Measurements from ENCODE around the gene WDPCP. TPM values are rescaled to one million over a fixed set of nuclear protein-coding genes. Genes with fewer than 3 reads are reported as not detected.

The WDPCP gene
- total and polyA plus RNA-seq, 2 donors (not counting 1 experiment from before 2014, with no cell fraction given): 5.6 to 22.8 TPM

DNA sequence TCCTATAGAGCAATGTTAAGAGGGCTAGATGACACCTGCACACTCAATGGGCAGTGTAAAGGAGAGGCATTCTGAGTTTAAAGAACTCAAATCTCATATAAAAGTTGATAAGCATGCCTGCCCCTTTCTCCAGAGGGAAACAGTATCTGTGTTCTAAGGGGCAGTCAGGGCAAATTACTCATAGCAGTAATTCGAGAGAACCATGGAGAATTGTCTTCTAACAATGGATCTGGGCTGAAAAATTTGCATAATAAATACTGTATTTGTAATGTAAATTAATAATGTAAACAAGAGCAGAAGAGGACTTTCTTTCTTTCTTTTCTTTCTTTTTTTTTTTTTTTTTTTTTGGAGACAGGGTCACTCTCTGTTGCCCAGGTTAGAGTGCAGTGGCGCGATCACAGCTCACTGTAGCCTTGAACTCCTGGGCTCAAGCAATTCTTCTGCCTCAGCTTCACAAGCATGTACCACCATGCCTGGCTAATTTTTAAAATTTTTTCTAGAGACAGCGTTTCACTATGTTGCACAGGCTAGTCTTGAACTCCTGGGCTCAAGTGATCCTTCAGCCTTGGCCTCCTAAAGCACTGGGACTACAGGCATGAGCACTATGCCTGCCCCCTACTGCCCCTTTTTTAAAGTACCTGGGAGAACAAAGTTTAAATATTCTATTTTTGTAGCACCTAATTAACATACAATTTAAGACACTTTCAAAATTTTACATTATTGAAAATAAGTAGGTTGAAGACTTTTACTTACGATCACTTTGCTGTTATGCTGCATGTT, 467.0 kb downstream of the WDPCP start:
- H3K27me3 Mint-ChIP-seq: no peaks in the 10 kb centered on the region
- H3K4me1 Mint-ChIP-seq: peaks cover 16% of the 10 kb centered on the region
- no peak overlapping the region for H3K4me3 Mint-ChIP-seq
- Histone ChIP-seq H3K27me3 (replicated peaks in 1 of 4; ENCODE audit: control extremely low read depth in 1 of 4, control insufficient read depth in 3 of 4, insufficient read depth in 4 of 4, low read length in 3 of 4) (no peaks in the 10 kb centered on the region), H3K79me2 (ENCODE audit: control insufficient read depth, insufficient read depth, low read length) (no peaks in the 10 kb centered on the region), H3K4me3 (ENCODE audit: control extremely low read depth in 1 of 5, extremely low read depth in 1 of 5, insufficient read depth in 1 of 5, low read depth in 2 of 5, low read length in 4 of 5) (no peak overlapping the region), H3K27ac (ENCODE audit: low read length in 2 of 2) (no peak overlapping the region), H3K4me1 (ENCODE audit: control insufficient read depth in 2 of 2, insufficient read depth in 2 of 2, low read length in 2 of 2) (peaks cover 13 to 21% of the 10 kb centered on the region in 2 donors), H3K4me2 (replicated peaks; ENCODE audit: low read depth, low read length, poor library complexity, severe bottlenecking) (no peak overlapping the region), H3K9ac (ENCODE audit: low read length) (no peak overlapping the region), H4K20me1 (ENCODE audit: control insufficient read depth, insufficient read depth, low read length, poor library complexity, severe bottlenecking) (no peaks in the 10 kb centered on the region), H3K9me3 (ENCODE audit: control extremely low read depth in 1 of 3, control insufficient read depth in 2 of 3, insufficient read depth in 1 of 3, low read length in 2 of 3) (peaks cover 0 to 5% (median 0%) of the 10 kb centered on the region in 3 donors), H3K36me3 (replicated peaks in 1 of 2; ENCODE audit: control extremely low read depth in 1 of 2, control insufficient read depth in 1 of 2, extremely low read depth in 1 of 2, insufficient read depth in 2 of 2, low read length in 1 of 2) (no peaks in the 10 kb centered on the region), H2AFZ (ENCODE audit: insufficient read depth, low read depth, low read length, poor library complexity, severe bottlenecking) (no peak overlapping the region)
- 100% methylated on average over 3 of the region's 5 CpGs for WGBS (ENCODE audit: insufficient coverage)
- ChIA-PET CTCF (no interaction called here), POLR2A (no interaction called here)
- no peak for TF ChIP-seq EZH2 (IDR thresholded peaks at IDR 0.05; ENCODE audit: borderline replicate concordance, insufficient read depth, low read depth, low read length, poor library complexity, severe bottlenecking)
- TF ChIP-seq, protein P1, sequence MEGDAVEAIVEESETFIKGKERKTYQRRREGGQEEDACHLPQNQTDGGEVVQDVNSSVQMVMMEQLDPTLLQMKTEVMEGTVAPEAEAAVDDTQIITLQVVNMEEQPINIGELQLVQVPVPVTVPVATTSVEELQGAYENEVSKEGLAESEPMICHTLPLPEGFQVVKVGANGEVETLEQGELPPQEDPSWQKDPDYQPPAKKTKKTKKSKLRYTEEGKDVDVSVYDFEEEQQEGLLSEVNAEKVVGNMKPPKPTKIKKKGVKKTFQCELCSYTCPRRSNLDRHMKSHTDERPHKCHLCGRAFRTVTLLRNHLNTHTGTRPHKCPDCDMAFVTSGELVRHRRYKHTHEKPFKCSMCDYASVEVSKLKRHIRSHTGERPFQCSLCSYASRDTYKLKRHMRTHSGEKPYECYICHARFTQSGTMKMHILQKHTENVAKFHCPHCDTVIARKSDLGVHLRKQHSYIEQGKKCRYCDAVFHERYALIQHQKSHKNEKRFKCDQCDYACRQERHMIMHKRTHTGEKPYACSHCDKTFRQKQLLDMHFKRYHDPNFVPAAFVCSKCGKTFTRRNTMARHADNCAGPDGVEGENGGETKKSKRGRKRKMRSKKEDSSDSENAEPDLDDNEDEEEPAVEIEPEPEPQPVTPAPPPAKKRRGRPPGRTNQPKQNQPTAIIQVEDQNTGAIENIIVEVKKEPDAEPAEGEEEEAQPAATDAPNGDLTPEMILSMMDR (IDR thresholded peaks at IDR 0.05): no peak
- intact Hi-C loops (cut with micrococcal nuclease): no loop called here
- ATAC-seq (ENCODE audit: low read depth) (no peak), DNase-seq (no peak)
- peaks cover 4% of the 10 kb centered on the region for H3K9me3 Mint-ChIP-seq (ENCODE audit: insufficient read depth)
- H3K27ac Mint-ChIP-seq: no peak overlapping the region

DNA sequence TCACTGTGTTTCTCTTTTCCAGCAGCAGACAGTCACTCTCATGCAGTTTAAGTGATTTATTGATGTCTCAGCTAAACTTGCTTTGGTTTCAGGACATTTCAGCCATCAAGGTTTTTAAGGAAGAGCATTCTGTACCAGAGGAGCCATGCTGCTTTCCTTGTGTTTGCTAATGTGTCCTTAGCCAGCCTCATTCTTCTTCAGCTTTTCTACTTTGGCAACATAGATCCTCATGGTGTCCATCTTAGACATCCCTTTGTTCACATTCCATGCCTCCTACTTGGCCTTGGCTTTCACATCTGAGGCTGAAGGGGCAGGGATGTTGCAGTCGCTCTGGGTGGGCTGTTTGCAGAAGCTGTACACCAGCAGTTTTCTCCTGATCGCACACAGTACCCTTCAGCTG, 469.5 kb downstream of the WDPCP start:
- no peak for ATAC-seq (ENCODE audit: low read depth)
- TF ChIP-seq, protein P1 (IDR thresholded peaks at IDR 0.05): no peak
- TF ChIP-seq EZH2 (IDR thresholded peaks at IDR 0.05; ENCODE audit: borderline replicate concordance, insufficient read depth, low read depth, low read length, poor library complexity, severe bottlenecking): no peak
- no peak overlapping the region for H3K27ac Mint-ChIP-seq

More for the DNA sequence above, 469.5 kb downstream of the WDPCP start:
- Histone ChIP-seq H3K9ac (ENCODE audit: low read length) (no peak overlapping the region), H3K27ac (ENCODE audit: low read length in 2 of 2) (no peak overlapping the region), H4K20me1 (ENCODE audit: control insufficient read depth, insufficient read depth, low read length, poor library complexity, severe bottlenecking) (no peaks in the 10 kb centered on the region), H3K4me3 (ENCODE audit: control extremely low read depth in 1 of 5, extremely low read depth in 1 of 5, insufficient read depth in 1 of 5, low read depth in 2 of 5, low read length in 4 of 5) (no peak overlapping the region), H3K4me2 (replicated peaks; ENCODE audit: low read depth, low read length, poor library complexity, severe bottlenecking) (no peak overlapping the region), H3K79me2 (ENCODE audit: control insufficient read depth, insufficient read depth, low read length) (no peaks in the 10 kb centered on the region), H3K36me3 (replicated peaks in 1 of 2; ENCODE audit: control extremely low read depth in 1 of 2, control insufficient read depth in 1 of 2, extremely low read depth in 1 of 2, insufficient read depth in 2 of 2, low read length in 1 of 2) (no peaks in the 10 kb centered on the region), H3K9me3 (ENCODE audit: control extremely low read depth in 1 of 3, control insufficient read depth in 2 of 3, insufficient read depth in 1 of 3, low read length in 2 of 3) (peaks cover 0 to 8% (median 0%) of the 10 kb centered on the region in 3 donors), H3K27me3 (replicated peaks in 1 of 4; ENCODE audit: control extremely low read depth in 1 of 4, control insufficient read depth in 3 of 4, insufficient read depth in 4 of 4, low read length in 3 of 4) (no peaks in the 10 kb centered on the region), H3K4me1 (ENCODE audit: control insufficient read depth in 2 of 2, insufficient read depth in 2 of 2, low read length in 2 of 2) (no peaks in the 10 kb centered on the region), H2AFZ (ENCODE audit: insufficient read depth, low read depth, low read length, poor library complexity, severe bottlenecking) (no peak overlapping the region)
- POLR2A ChIA-PET: no interaction called here
- H3K4me1 Mint-ChIP-seq: no peaks in the 10 kb centered on the region
- intact Hi-C loops (cut with micrococcal nuclease): no loop called here
- no peaks in the 10 kb centered on the region for H3K27me3 Mint-ChIP-seq
- WGBS (ENCODE audit: insufficient coverage): 100% methylated on average over 2 of the region's 2 CpGs
- peaks cover 4% of the 10 kb centered on the region for H3K9me3 Mint-ChIP-seq (ENCODE audit: insufficient read depth)
- no peak overlapping the region for H3K4me3 Mint-ChIP-seq
- no peak for DNase-seq
- CTCF ChIA-PET: no interaction called here

Data from B cell (primary cell).